MV-4-11 (cell line): Measurements from ENCODE around the gene PRPS1L1.

ENCODE experiments used
- DNase-seq: peaks from one replicate; lab custom pipeline; 2025; lab: John Stamatoyannopoulos, UW

Gene PRPS1L1

DNA sequence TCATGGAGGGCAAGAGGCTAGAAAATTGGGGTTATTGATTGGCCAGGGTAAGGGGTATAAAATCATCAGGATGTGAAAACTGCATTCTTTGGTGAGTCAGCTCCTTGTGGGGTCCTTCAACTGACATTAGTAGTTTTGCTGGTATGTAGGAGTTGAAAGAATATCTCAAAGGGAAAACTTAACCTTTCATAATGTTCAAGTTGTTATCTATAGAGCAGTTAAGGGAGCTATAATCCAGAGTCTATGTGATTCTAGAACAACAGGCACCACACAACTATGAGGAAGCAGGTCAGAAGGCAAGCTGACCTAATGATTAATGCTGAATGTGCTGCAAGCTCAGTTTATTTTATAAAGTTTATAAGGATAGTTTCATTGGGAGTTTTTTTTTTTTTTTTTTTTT, 13.7 kb downstream of the PRPS1L1 start:
- DNase-seq = no peak

DNA sequence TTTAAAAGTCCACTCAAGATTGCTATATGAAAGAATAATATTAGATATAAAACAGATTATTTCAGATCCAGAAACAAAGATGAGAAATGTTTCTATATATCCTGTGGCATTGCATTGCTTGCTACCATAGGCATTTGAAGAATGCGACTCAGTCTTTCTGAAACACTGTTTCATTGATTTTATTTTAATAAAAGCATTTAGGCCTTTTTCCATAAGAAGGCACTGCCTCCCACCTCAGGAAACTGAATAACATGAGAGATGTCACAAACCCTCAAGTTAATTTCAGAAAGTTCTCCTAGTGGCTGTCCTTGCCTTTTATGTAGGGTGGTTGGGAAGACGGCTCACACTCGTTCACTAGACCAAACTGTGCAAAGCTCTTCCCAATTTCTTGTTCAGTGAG, 23.3 kb downstream of the PRPS1L1 start:
- DNase-seq = no peak

DNA sequence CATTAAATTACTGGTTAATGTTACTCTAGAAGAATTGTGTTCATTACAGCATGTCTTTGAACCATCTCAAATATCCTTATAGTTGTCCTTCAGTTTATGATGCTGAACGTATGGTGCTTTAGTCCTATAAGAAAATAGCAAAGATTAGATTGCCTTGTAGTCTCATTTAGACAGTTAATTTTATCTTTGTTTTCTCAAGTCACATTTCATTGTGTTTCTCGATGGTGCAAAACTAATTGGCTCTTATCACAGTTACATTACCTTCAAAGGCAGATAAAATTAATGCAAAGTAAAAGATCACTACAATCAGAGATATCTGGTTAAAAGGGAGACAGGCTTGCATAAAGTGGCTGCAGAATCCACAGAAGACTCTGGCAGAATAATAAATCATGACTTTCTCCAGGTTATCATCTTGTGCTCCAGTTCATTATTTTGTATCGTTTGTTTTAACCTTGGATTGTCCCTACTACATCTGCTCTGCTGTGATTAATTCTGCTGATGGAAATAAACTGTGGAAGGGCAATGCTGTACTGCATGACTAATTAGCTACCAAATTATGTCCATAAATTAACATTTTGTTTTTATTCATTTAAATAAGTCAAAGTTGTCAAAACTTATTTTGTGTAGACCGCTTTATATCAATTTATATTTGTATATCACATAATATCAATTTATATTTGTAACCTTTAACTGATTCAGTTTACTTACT, 24.2 kb downstream of the PRPS1L1 start:
- no peak for DNase-seq

DNA sequence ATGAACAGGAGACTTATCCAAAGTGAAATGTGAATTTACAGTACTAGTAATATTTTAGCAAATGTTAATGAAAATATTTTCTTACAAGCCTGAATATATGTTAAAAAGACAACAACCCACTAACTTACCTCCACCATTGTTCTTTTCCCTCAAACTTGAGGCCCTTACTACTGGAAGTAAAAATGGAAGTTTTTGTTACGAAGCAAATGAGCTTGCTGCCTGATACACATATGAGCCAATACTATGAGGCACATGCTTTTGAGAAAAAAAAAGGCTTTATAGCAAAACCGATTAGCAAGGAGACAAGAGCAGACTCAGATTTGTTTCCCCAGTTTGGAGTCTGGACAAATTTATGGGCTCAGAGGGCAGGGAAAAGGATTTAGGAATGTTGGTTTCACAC, 29.0 kb downstream of the PRPS1L1 start:
- DNase-seq = no peak

DNA sequence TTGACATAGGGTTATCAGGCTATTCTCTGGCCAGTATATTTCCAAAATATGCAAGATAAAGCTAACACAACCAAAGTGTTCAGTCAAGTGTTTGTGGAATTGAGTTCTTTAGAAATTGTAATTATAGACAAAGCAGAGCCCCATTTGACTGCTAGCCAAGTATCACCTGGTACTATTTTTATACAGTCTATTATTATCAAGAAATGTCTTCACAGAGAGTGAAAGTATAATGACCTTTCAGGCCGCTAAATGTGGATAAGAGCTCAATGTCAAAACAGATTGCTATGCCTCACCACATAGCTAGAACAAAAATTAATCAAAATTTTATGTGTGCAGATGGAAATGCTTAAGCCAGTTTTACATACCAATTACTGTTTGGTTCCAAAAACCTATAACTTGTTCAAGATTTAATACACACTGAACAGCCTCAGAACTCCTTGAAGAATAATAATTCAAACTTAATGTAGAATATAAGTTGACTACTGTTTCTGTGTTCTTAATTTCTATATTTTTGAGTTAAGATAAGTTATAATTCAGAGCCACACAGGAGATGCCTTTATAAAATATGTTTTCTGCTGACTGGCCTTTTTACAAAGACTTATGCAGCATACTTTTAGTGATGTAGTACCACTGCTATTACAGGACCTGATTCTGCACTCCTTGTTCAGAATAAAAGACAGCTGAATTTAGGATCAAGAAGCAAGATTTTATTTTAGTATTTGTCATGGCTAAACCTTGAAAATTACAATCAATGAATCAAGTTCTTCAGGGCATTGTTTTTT, 31.0 kb downstream of the PRPS1L1 start:
- DNase-seq = no peak

DNA sequence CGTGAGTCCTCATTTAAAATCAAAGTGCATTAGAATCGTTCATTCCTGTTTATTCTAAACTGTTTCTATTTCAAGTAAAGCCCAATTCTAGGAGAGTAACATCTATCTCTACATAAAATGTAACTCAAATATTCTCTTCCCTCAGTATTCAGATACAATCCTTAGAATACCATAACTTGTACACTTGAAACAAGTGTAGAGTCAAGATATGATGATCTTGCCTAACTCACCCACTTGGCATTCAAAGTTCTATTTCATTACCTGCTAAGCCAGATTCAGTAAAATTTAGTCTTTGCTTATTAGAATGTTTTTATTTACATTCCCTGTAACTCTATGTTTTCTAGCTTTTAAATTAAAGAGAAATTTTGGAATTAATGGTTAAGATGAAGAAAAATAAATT, 31.6 kb downstream of the PRPS1L1 start:
- no peak for DNase-seq

DNA sequence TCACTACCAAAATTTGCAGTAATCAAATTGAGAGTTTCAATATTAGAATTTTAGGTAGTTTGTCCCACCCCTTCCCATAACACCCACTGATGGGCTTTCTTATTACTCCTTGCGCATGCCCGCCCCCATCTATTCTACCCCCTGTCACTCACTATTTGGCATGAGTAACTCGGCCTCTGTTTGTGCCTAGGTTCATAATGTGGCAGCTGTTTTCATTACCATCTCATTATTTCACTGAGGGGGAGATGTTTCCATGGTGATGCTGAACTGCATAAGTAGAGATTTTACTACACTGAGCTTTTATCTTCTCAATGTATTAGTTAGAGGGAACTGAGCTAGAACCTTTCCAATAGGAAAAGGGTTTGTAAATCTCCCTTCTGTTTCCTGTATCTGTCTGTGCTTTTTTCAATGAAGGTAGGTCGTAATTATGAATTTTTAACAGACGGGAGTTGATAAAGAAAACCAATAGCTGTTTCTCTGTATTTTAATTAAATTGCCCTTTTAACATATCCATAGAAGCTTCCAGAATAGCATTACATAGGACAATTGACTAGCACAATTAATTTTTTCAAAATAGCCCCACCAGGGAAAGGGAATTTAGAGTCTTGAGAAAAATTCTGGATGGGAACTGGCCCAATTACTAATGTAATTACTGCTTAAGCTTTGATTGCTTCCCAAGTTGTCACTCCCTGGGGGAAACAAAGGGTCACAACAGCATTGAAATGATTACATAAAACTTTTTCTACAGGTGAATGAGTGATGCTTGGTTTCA, 33.4 kb downstream of the PRPS1L1 start:
- no peak for DNase-seq

DNA sequence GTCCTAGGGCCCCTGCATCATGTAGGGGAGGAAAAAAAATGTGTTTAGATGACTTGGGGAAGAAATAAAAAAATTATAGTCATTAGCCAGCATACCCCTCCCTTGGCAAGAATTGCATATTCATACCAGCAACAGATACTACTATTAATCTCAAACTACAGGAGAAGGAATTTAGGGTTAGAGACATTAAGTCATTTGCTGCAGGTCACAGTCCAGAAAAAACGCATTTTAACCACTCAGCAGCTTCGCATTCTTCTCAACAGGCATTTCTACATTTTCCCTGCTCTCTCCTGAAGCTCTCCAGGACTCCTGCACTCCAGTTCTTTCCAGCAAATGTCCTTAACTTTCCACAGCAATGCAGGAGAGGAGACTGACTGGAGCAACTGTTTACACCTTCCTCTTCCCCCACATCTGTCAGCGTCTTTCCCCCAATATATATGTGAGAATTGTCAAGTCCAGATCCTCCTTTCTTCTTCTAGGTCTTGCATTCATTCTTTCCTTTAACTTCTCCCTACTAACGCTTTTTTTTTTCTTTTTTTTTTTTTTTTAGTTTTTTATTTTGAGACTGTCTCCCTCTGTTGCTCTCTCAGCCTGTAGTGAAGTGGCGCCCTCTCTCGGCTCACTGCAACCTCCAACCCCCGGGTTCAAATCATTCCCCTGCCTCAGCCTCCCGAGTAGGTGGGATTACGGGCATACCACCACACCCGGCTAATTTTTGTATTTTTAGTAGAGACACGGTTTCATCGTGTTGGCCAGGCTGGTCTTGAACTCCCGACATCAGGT, 35.6 kb downstream of the PRPS1L1 start:
- peak; percentile 11 for DNase-seq

DNA sequence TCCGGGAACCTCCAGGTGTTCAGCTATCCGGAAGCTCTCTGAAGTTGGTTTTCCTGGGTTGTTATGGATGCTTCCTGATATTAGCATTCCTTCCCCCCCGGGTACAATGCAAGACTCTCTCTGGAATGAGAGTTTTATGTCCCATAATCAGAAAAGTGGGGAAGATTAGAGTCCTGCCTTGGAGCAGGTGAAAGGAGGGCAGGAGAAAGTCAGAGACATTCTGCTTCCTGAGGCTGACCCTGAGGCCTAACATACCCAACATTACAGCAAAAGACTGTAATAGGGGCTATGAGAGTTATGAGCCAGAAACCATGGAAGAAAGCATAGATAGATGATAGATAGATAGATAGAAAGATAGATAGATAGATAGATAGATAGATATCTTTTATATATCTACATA, 36.9 kb downstream of the PRPS1L1 start:
- DNase-seq = no peak

DNA sequence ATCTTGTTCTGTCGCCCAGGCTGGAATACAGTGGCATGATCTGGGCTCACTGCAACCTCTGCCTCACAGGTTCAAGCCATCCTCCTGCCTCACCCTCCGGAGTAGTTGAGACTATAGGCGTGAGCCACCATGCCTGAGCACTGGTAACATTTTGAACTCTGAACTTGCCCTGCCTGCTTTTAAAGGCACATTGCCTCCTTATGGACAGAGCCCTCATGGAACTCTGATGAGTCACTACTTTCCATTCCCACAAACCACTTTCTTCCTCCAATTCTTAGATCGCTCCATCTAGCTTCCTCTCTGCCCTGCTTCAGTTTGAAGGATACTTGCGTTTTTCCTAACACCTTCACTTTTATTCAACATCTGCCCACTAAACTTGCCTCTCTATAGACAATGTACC, 38.1 kb downstream of the PRPS1L1 start:
- DNase-seq = peak; percentile 41

DNA sequence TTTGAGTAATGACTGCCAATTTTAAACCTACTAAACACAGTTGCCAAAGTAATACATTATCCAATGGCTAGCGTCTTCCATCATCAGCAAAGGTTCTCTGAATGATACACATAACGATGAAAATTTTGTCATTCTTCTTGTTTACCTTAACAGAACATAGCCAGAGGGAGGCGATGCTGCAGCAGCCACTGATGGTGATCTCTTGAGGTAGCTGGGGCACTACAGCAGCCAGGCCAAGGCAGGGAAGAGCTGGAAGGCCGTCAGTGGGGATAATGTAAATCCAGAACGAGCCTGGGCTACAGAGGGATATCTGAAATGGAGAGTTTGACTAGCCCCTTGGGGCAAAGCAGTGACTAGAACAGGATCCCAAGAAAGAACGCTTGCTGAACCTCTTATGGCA, 38.8 kb downstream of the PRPS1L1 start:
- no peak for DNase-seq

DNA sequence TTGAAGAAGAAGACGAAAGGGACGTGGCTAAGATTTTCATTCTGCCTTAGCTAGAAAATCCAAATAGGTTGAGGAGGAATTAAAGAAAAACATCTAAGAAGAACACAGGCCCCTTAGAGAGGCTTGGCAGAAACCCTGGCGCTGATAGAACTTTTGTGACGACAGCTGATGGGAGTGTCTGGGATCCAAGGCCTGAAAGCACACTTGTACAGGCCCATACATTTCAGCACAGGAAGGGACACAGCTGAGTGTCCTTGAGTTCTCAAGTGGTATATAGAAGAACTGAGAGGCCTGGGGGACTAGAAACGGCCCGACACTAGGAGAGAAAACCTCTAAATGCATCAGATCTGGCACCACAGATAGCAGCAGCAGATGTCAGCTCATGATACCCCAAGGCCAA, 39.5 kb downstream of the PRPS1L1 start:
- DNase-seq = no peak

DNA sequence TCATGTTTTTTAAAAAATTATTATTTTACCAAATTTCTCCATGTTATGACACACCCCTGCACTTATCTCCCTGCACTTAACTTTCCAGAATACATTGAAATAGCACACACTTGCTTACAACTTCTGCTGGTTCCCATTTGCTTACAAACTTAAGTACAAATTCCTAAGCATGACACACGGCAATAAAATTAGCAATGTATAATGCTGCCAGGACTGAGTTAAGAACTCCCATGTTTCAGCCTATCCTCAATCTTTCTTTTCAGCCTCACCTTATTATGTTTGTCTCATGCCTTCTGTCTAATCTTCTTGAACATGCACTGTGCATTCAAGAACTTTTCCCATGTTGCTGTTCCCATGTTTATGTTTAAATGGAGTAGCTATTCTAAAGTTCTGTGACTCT, 40.8 kb downstream of the PRPS1L1 start:
- DNase-seq = no peak

DNA sequence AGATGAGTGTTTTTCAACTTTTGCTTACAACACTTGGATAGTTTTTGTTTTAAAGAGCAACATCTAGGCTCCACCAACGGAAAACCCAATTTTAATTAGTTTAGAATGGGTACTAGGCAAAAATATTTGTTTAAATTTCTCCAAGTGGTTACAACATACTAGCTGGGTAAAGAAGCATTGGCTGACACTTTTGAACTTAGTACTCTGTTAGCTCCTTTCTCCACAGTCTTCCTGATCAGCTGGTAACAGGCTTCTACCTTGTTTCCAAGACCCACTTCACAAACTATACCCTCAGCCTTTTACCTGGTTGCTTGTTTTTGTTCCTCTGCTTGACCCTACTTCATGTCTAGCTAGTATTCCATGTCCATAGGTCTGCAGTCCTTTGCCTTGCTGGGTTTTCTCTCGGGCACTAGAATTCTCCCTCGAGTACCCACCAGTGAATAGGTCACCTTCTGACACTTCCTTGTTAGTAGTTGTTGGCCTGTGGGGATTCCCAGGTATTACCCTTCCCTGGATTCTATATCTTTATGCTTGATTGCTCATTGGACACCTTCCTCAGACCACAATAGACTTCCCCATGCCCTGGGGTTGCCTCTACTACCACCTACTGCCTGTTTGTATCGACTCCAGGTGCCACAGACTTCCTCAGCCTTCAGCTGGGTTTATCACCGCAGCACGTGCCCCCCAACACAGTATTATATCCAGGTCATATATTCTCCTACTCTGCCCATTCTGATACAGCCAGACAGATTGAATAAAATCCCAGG, 42.0 kb downstream of the PRPS1L1 start:
- no peak for DNase-seq

DNA sequence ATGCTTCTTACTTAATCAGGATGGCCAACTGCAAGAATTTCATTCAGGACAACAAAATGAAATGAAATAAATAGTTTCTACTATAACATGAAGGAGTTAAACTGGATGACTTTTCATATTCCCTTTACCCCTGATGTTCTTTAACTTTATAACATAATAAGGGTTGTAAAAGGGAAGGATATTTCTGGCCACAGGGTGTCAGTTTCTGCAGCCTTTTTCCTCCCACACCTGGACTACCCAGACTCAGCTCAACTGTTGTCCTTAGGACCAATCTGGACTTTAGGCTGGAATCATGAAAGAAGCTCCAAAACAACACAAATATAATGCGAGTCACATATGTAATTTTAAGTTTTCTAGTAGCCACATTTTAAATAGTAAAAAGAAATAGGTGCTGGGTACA, 43.4 kb downstream of the PRPS1L1 start:
- no peak for DNase-seq

DNA sequence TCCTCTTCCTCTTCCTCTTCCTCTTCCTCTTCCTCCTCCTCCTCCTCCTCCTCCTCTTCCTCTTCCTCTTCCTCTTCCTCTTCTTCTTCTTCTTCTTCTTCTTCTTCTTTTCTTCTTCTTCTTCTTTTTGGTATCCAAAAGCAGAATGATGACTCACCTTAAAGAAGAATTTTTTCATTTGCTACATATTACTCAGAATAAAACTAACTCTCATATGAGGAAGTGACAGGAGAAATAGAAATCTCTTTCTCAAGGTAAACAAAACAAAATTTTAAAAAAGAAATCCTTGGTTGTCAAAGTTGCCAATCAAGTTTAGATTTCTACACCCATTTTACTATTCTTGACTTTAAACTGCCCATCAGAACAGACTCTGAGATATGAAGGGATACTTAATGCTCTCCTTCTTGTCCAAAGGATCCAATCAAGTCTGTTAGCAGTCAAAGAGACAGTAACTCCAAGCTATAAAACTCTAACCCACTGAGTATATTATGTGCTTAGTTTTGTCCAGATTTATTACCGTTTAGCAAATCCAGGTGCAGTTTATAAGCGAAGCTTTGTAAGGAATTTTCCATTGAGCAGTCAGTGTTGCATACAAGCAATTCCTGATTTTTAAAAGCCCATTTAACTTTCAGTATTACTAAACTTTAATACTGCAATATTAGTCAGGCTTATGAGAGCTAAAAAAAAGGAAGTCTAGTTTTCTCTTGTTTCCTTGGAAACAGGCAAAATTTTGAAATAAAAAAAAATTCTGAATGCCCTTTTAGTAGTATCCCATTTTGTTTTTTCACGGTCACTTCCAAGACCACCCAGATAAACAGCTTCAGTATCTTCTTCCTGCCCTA, 44.2 kb downstream of the PRPS1L1 start:
- peak; percentile 23 for DNase-seq

DNA sequence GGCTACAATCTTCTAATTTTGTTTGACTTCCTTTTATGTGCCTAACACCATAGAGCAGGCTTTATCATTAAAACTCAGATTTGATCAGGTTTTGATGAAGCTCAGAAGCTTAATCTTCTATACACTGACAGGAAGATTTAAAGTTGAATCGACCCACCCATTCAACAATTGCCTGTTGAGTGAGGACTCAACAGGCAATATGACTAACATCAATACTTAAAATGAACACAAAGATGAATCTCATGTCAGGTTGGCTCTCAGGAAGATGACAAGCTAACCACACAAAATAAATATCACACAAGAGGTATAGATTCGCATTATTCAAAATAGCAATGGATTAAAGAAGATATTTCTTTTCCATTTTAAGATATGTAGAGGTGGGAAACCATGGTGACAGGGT, 50.7 kb downstream of the PRPS1L1 start:
- no peak for DNase-seq
